K562 (cell line): Measurements from ENCODE around the gene NINL.

Source experiments
- BRF1 ChIP-seq: IDR thresholded peaks from 3 replicates; pipeline ENCODE4 v1.6.1; 2011; ENCODE audit warnings: borderline replicate concordance, mild to moderate bottlenecking; ENCODE audit not compliant: insufficient read length; ENCODE audit errors: extremely low read depth
- HDAC8 ChIP-seq: fragments of 450-650 bp; IDR thresholded peaks from 2 replicates; pipeline ENCODE4 v1.6.1; 2016; ENCODE audit warnings: mild to moderate bottlenecking, missing genetic modification characterization, moderate library complexity, missing compliant biosample characterization
- RNF2 ChIP-seq: sonication (generic); IDR thresholded peaks from 2 replicates; pipeline ENCODE4 v1.6.1; 2016
- ZFP36 ChIP-seq: fragments of 150-350 bp; IDR thresholded peaks from 2 replicates; pipeline ENCODE4 v1.6.1; 2018; ENCODE audit warnings: low read length, low read depth; ENCODE audit not compliant: partially characterized antibody
- ZNF76 ChIP-seq: fragments of 250-450 bp; sonication (Bioruptor Pico); IDR thresholded peaks from 2 replicates; pipeline ENCODE4 v1.4.0; 2020; ENCODE audit warnings: mild to moderate bottlenecking, moderate library complexity, borderline replicate concordance
- TF ChIP-seq, protein P1 (sequence below): IDR thresholded peaks from 3 replicates; pipeline ENCODE4 v1.6.1; 2011; ENCODE audit warnings: borderline replicate concordance, mild to moderate bottlenecking; ENCODE audit not compliant: insufficient read length, insufficient read depth

DNA sequence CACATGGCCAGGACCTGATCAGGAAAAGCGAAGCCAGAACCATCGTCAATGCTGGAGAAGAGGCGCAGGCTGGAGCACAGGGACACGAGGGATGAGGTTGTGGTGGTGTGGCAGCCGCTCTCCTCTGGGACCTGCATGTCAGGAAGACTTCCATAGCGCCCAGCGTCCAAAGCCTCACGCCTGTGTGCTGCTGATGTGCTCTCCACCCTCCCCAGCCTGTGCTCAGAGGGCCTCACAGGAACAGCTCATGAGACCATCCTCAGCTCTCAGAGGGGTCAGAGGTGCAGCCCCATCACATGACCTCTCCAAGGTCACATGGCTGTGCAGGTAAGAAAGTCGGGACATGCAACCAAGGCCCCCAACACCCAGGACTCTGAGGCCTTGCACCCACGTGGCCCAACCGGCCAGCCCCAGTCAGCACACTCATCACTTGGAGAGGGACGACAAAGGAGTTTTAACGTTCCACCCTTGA is 84.4 kb downstream of the NINL start:
- TF ChIP-seq BRF1 (no peak), RNF2 (no peak), ZNF76 (no peak), HDAC8 (tag) (no peak), ZFP36 (no peak)
- TF ChIP-seq, protein P1, sequence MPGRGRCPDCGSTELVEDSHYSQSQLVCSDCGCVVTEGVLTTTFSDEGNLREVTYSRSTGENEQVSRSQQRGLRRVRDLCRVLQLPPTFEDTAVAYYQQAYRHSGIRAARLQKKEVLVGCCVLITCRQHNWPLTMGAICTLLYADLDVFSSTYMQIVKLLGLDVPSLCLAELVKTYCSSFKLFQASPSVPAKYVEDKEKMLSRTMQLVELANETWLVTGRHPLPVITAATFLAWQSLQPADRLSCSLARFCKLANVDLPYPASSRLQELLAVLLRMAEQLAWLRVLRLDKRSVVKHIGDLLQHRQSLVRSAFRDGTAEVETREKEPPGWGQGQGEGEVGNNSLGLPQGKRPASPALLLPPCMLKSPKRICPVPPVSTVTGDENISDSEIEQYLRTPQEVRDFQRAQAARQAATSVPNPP: no peak
